HL-60 (cell line): ENCODE results near the gene RHO.

Source experiments
- CTCF ChIP-seq: IDR thresholded peaks from one replicate; pipeline ENCODE4 v1.5.1; 2011; ENCODE audit warnings: low read length, control low read depth, inconsistent platforms; ENCODE audit not compliant: insufficient read depth
- GABPA ChIP-seq: IDR thresholded peaks from 2 replicates; pipeline ENCODE4 v1.6.1; 2012; ENCODE audit warnings: low read depth
- POLR2AphosphoS5 ChIP-seq: IDR thresholded peaks from 2 replicates; pipeline ENCODE4 v1.6.1; 2012; ENCODE audit warnings: low read depth
- REST ChIP-seq: IDR thresholded peaks from 2 replicates; pipeline ENCODE4 v1.6.1; 2012; ENCODE audit warnings: low read depth; ENCODE audit not compliant: insufficient replicate concordance
- SPI1 ChIP-seq: IDR thresholded peaks from 2 replicates; pipeline ENCODE4 v1.6.1; 2012; ENCODE audit warnings: low read depth, mild to moderate bottlenecking, borderline replicate concordance

- TF ChIP-seq GABPA (no peak), CTCF (no peak), REST (no peak), POLR2AphosphoS5 (no peak), SPI1 (no peak)
These were observed 22.2 kb upstream of the RHO start for GRCh38 chr3:129506231-129506742.
